Breast epithelium (tissue), 3 donors: ENCODE results near the gene SPATA24.

Source experiments
- POLR2A ChIP-seq: fragments of 450-650 bp; IDR thresholded peaks from one replicate; pipeline ENCODE4 v1.6.1; 2016; ENCODE audit warnings: antibody characterized with exemption, mild to moderate bottlenecking, moderate library complexity
- POLR2AphosphoS5 ChIP-seq, 3 donors: sonication (generic); formaldehyde crosslinking; IDR thresholded peaks; one replicate each; pipeline ENCODE4 v1.6.1; 2017; ENCODE audit warnings: antibody characterized with exemption in 3 of 3
- TF ChIP-seq, protein P1 (sequence below), 3 donors: fragments of 450-650 bp; IDR thresholded peaks; one replicate each; pipeline ENCODE4 v1.5.1; 2016 to 2017; ENCODE audit warnings: antibody characterized with exemption in 3 of 3, mild to moderate bottlenecking in 3 of 3, moderate library complexity in 3 of 3

DNA sequence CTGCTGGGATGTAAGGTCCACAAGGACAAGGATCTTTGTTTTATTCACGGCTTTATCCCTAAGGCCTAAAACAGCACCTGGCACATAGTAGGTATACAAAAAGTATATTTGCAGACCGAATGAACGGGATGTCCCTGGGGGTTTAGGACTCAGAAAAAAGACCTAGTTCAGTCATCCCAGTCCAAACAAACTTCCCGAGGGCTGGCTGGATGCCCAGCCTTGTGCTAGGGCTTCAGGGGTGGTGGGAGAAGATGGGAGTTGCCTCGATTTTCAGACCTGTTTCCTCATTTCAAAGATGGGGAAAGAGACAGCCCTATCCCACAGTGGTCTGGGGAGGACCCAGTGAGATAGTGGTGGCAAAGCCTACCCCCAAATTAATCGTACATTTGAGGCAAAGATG lies 6.0 kb downstream of the SPATA24 start:
- TF ChIP-seq, protein P1, sequence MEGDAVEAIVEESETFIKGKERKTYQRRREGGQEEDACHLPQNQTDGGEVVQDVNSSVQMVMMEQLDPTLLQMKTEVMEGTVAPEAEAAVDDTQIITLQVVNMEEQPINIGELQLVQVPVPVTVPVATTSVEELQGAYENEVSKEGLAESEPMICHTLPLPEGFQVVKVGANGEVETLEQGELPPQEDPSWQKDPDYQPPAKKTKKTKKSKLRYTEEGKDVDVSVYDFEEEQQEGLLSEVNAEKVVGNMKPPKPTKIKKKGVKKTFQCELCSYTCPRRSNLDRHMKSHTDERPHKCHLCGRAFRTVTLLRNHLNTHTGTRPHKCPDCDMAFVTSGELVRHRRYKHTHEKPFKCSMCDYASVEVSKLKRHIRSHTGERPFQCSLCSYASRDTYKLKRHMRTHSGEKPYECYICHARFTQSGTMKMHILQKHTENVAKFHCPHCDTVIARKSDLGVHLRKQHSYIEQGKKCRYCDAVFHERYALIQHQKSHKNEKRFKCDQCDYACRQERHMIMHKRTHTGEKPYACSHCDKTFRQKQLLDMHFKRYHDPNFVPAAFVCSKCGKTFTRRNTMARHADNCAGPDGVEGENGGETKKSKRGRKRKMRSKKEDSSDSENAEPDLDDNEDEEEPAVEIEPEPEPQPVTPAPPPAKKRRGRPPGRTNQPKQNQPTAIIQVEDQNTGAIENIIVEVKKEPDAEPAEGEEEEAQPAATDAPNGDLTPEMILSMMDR (IDR thresholded peaks at IDR 0.05): no peak
- TF ChIP-seq POLR2AphosphoS5 (IDR thresholded peaks at IDR 0.05): no peak
- TF ChIP-seq POLR2A: no peak
